ENCODE results near the gene ACAP2. TPM values are rescaled to one million over a fixed set of nuclear protein-coding genes. Genes with fewer than 3 reads are reported as not detected.

The ACAP2 gene
- total RNA-seq, 1 experiment from 2014 or later: 42.9 TPM

- Mint-ChIP-seq H3K27ac (ENCODE audit: unreplicated experiment) (no peak overlapping the region), H3K36me3 (ENCODE audit: insufficient read depth, unreplicated experiment) (no peaks in the 10 kb centered on the region)
- BruUV-seq (replicated peaks): no TSS peak
Observed at GRCh38 chr3:195246581-195246995, 196.2 kb downstream of the ACAP2 start.

GRCh38 chr3:195245531-195245951 lies 197.3 kb downstream of the ACAP2 start:
- no peaks in the 10 kb centered on the region for H3K9me3 Mint-ChIP-seq (ENCODE audit: unreplicated experiment)
- Histone ChIP-seq H3K27me3 (replicated peaks; ENCODE audit: control insufficient read depth, insufficient read depth, low read length) (no peaks in the 10 kb centered on the region), H3K4me3 (ENCODE audit: low read depth, low read length) (no peak overlapping the region), H3K9me3 (no peaks in the 10 kb centered on the region), H3K4me1 (no peaks in the 10 kb centered on the region), H3K36me3 (ENCODE audit: control insufficient read depth, insufficient read depth, low read length) (no peaks in the 10 kb centered on the region)
- no peaks in the 10 kb centered on the region for H3K27me3 Mint-ChIP-seq (ENCODE audit: insufficient read depth, unreplicated experiment)
- ChIA-PET POLR2A (no interaction called here), CTCF (no interaction called here)
- intact Hi-C loops (cut with micrococcal nuclease; ENCODE audit: unreplicated experiment): no loop called here
- H3K4me1 Mint-ChIP-seq (ENCODE audit: low read depth, unreplicated experiment): no peaks in the 10 kb centered on the region
- H3K4me3 Mint-ChIP-seq (ENCODE audit: unreplicated experiment): no peak overlapping the region
- DNase-seq: peak in 1 of 2 experiments; percentile 21
- no peaks in the 10 kb centered on the region for H3K36me3 Mint-ChIP-seq (ENCODE audit: insufficient read depth, unreplicated experiment)
- no peak overlapping the region for H3K27ac Mint-ChIP-seq (ENCODE audit: unreplicated experiment)
- BruUV-seq (replicated peaks): no TSS peak
- no peak for TF ChIP-seq CTCF (IDR thresholded peaks at IDR 0.05; ENCODE audit: insufficient read depth in 1 of 2, low read depth in 1 of 2, low read length in 1 of 2, severe bottlenecking in 1 of 2, unreplicated experiment in 1 of 2)

More at GRCh38 chr3:195246581-195246995, 196.2 kb downstream of the ACAP2 start:
- Histone ChIP-seq H3K4me1 (no peaks in the 10 kb centered on the region), H3K9me3 (no peaks in the 10 kb centered on the region), H3K27me3 (replicated peaks; ENCODE audit: control insufficient read depth, insufficient read depth, low read length) (no peaks in the 10 kb centered on the region), H3K36me3 (ENCODE audit: control insufficient read depth, insufficient read depth, low read length) (no peaks in the 10 kb centered on the region), H3K4me3 (ENCODE audit: low read depth, low read length) (no peak overlapping the region)
- no peak for DNase-seq
- CTCF ChIA-PET: no interaction called here
- no peak for TF ChIP-seq CTCF (IDR thresholded peaks at IDR 0.05; ENCODE audit: insufficient read depth in 1 of 2, low read depth in 1 of 2, low read length in 1 of 2, severe bottlenecking in 1 of 2, unreplicated experiment in 1 of 2)
- intact Hi-C loops (cut with micrococcal nuclease; ENCODE audit: unreplicated experiment): no loop called here
- H3K27me3 Mint-ChIP-seq (ENCODE audit: insufficient read depth, unreplicated experiment): no peaks in the 10 kb centered on the region
- POLR2A ChIA-PET: no interaction called here
- H3K4me1 Mint-ChIP-seq (ENCODE audit: low read depth, unreplicated experiment): no peaks in the 10 kb centered on the region
- H3K9me3 Mint-ChIP-seq (ENCODE audit: unreplicated experiment): no peaks in the 10 kb centered on the region
- H3K4me3 Mint-ChIP-seq (ENCODE audit: unreplicated experiment): no peak overlapping the region

GRCh38 chr3:195241592-195242355 lies 201.0 kb downstream of the ACAP2 start:
- ChIA-PET POLR2A (no interaction called here), CTCF (no interaction called here)
- no TSS peak for BruUV-seq (replicated peaks)
- H3K27ac Mint-ChIP-seq (ENCODE audit: unreplicated experiment): no peak overlapping the region
- no peaks in the 10 kb centered on the region for H3K4me1 ChIP-seq
- TF ChIP-seq CTCF (IDR thresholded peaks at IDR 0.05; ENCODE audit: insufficient read depth in 1 of 2, low read depth in 1 of 2, low read length in 1 of 2, severe bottlenecking in 1 of 2, unreplicated experiment in 1 of 2): no peak
- H3K4me3 Mint-ChIP-seq (ENCODE audit: unreplicated experiment): no peak overlapping the region
- H3K9me3 ChIP-seq: no peaks in the 10 kb centered on the region
- H3K36me3 ChIP-seq (ENCODE audit: control insufficient read depth, insufficient read depth, low read length): no peaks in the 10 kb centered on the region
- H3K9me3 Mint-ChIP-seq (ENCODE audit: unreplicated experiment): no peaks in the 10 kb centered on the region
- H3K36me3 Mint-ChIP-seq (ENCODE audit: insufficient read depth, unreplicated experiment): peaks cover 6% of the 10 kb centered on the region
- no peaks in the 10 kb centered on the region for H3K4me1 Mint-ChIP-seq (ENCODE audit: low read depth, unreplicated experiment)
- DNase-seq: peak in 1 of 2 experiments; percentile 17
- H3K27me3 ChIP-seq (replicated peaks; ENCODE audit: control insufficient read depth, insufficient read depth, low read length): no peaks in the 10 kb centered on the region
- no peak overlapping the region for H3K4me3 ChIP-seq (ENCODE audit: low read depth, low read length)
- intact Hi-C loops (cut with micrococcal nuclease; ENCODE audit: unreplicated experiment): no loop called here
- H3K27me3 Mint-ChIP-seq (ENCODE audit: insufficient read depth, unreplicated experiment): no peaks in the 10 kb centered on the region

Data from Caco-2 (cell line).